ENCODE results near the gene TTC7B. TPM values are rescaled to one million over a fixed set of nuclear protein-coding genes. Genes with fewer than 3 reads are reported as not detected.

Gene TTC7B
- total RNA-seq, 4 donors from 2014 or later = 8.4 to 11.2 (median 9.2) TPM

GRCh38 chr14:90774316-90774715, 41.9 kb downstream of the TTC7B start:
- TF ChIP-seq CTCF (IDR thresholded peaks at IDR 0.05) (no peak), POLR2AphosphoS5 (IDR thresholded peaks at IDR 0.05) (no peak), EP300 (IDR thresholded peaks at IDR 0.05; ENCODE audit: low read depth) (no peak)
- WGBS, 2 donors (ENCODE audit: low coverage in 1 of 2) = 88% methylated on average over 5 of the region's 5 CpGs; no CpG with 5 or more reads in 1 of the 2 donors
- Histone ChIP-seq H3K4me1 (no peaks in the 10 kb centered on the region), H3K36me3 (no peaks in the 10 kb centered on the region), H3K9me3 (no peaks in the 10 kb centered on the region), H3K27me3 (no peaks in the 10 kb centered on the region), H3K27ac (no peak overlapping the region), H3K4me3 (no peak overlapping the region)
- in situ Hi-C loops (cut with MboI; ENCODE audit: low pct_ligation_motif_present in 1 of 4, low pct_unique_long_range_greater_than_20kb in 1 of 4, low sequenced_read_pairs in 3 of 4) = no loop called here
- intact Hi-C loops (cut with DNase I; ENCODE audit: low total_unique reads) = no loop called here
- no peak for DNase-seq

GRCh38 chr14:90773705-90774104, 42.5 kb downstream of the TTC7B start:
- H3K27ac ChIP-seq = no peak overlapping the region
- H3K4me1 ChIP-seq = no peaks in the 10 kb centered on the region
- in situ Hi-C loops (cut with MboI; ENCODE audit: low pct_ligation_motif_present in 1 of 4, low pct_unique_long_range_greater_than_20kb in 1 of 4, low sequenced_read_pairs in 3 of 4) = no loop called here
- H3K36me3 ChIP-seq = no peaks in the 10 kb centered on the region
- 86% methylated on average over 4 of the region's 4 CpGs; no CpG with 5 or more reads in 1 of the 2 donors for WGBS, 2 donors (ENCODE audit: low coverage in 1 of 2)
- TF ChIP-seq POLR2AphosphoS5 (IDR thresholded peaks at IDR 0.05) (no peak), EP300 (IDR thresholded peaks at IDR 0.05; ENCODE audit: low read depth) (no peak), CTCF (IDR thresholded peaks at IDR 0.05) (no peak), POLR2A (IDR thresholded peaks at IDR 0.05) (no peak)
- H3K4me3 ChIP-seq = no peak overlapping the region
- no peaks in the 10 kb centered on the region for H3K27me3 ChIP-seq
- no peaks in the 10 kb centered on the region for H3K9me3 ChIP-seq
- intact Hi-C loops (cut with DNase I; ENCODE audit: low total_unique reads) = no loop called here
- DNase-seq = no peak

GRCh38 chr14:90773196-90773486, 43.1 kb downstream of the TTC7B start:
- Histone ChIP-seq H3K36me3 (no peaks in the 10 kb centered on the region), H3K9me3 (peaks cover 0 to under 1% of the 10 kb centered on the region in 2 donors), H3K27me3 (no peaks in the 10 kb centered on the region), H3K4me3 (no peak overlapping the region), H3K27ac (no peak overlapping the region), H3K4me1 (no peaks in the 10 kb centered on the region)
- 77 to 80% methylated on average over 1 of the region's 1 CpG for WGBS, 2 donors (ENCODE audit: low coverage in 1 of 2)
- in situ Hi-C loops (cut with MboI; ENCODE audit: low pct_ligation_motif_present in 1 of 4, low pct_unique_long_range_greater_than_20kb in 1 of 4, low sequenced_read_pairs in 3 of 4) (no loop called here), intact Hi-C loops (cut with DNase I; ENCODE audit: low total_unique reads) (no loop called here)
- DNase-seq = no peak
- TF ChIP-seq CTCF (IDR thresholded peaks at IDR 0.05) = no peak
- TF ChIP-seq POLR2A (IDR thresholded peaks at IDR 0.05) = no peak
- TF ChIP-seq POLR2AphosphoS5 (IDR thresholded peaks at IDR 0.05) = no peak
- no peak for TF ChIP-seq EP300 (IDR thresholded peaks at IDR 0.05; ENCODE audit: low read depth)

GRCh38 chr14:90767899-90768298, 48.3 kb downstream of the TTC7B start:
- H3K27me3 ChIP-seq = no peaks in the 10 kb centered on the region
- TF ChIP-seq POLR2A (IDR thresholded peaks at IDR 0.05) (no peak), POLR2AphosphoS5 (IDR thresholded peaks at IDR 0.05) (no peak), CTCF (IDR thresholded peaks at IDR 0.05) (no peak), EP300 (IDR thresholded peaks at IDR 0.05; ENCODE audit: low read depth) (no peak)
- H3K9me3 ChIP-seq = peaks cover 13 to 18% of the 10 kb centered on the region in 2 donors
- in situ Hi-C loops (cut with MboI; ENCODE audit: low pct_ligation_motif_present in 1 of 4, low pct_unique_long_range_greater_than_20kb in 1 of 4, low sequenced_read_pairs in 3 of 4) = loop anchor here in 1 of 4 donors (10.0 kb wide), 1 partner anchor 463 kb away; no protein-coding TSS in a partner anchor
- intact Hi-C loops (cut with DNase I; ENCODE audit: low total_unique reads) = no loop called here
- H3K4me1 ChIP-seq = no peaks in the 10 kb centered on the region
- no peak overlapping the region for H3K4me3 ChIP-seq
- no peak for DNase-seq
- peaks cover 0 to 7% (median 0%) of the 10 kb centered on the region in 4 donors for H3K36me3 ChIP-seq
- no peak overlapping the region for H3K27ac ChIP-seq
